ENCODE results near the gene ZNF287.

GRCh38 chr17:16552637-16553045 is 16.4 kb downstream of the ZNF287 start:
- TF ChIP-seq CTCF (IDR thresholded peaks at IDR 0.05) (no peak), POLR2A (IDR thresholded peaks at IDR 0.05) (no peak), EP300 (IDR thresholded peaks at IDR 0.05) (no peak), POLR2AphosphoS5 (IDR thresholded peaks at IDR 0.05) (no peak)
